GM23338 (cell line): ENCODE measurements around the gene UBASH3B. TPM values are rescaled to one million over a fixed set of nuclear protein-coding genes. Genes with fewer than 3 reads are reported as not detected.

Experiments
- ATAC-seq: fragments of 200-7000 bp; cut with Tn5 transposase; 3 replicates; pipeline ENCODE4 v1.9.1; 2020
- DNase-seq: peaks from one replicate; pipeline ENCODE4 v3.0.0-alpha.2; 2015; ENCODE audit warnings: low spot score
- H2AFZ ChIP-seq: fragments of 200-600 bp; sonication (generic); 2 replicates; pipeline ENCODE4 v1.8.0; 2016; ENCODE audit warnings: antibody characterized with exemption, mild to moderate bottlenecking, moderate library complexity
- H3F3A ChIP-seq: fragments of 200-600 bp; sonication (generic); replicated peaks from 2 replicates; pipeline ENCODE4 v1.8.0; 2017; ENCODE audit warnings: antibody characterized with exemption, mixed run types, low read depth
- H3K27ac ChIP-seq: fragments of 200-600 bp; sonication (generic); 2 replicates; pipeline ENCODE4 v1.6.1; 2016; ENCODE audit warnings: low read depth
- H3K27me3 ChIP-seq: fragments of 200-600 bp; sonication (generic); 2 replicates; pipeline ENCODE4 v1.8.0; 2016; ENCODE audit warnings: mild to moderate bottlenecking, mixed run types, moderate library complexity; ENCODE audit not compliant: insufficient read depth
- H3K36me3 ChIP-seq: fragments of 200-600 bp; sonication (generic); 2 replicates; pipeline ENCODE4 v1.8.0; 2016; ENCODE audit warnings: mild to moderate bottlenecking; ENCODE audit not compliant: insufficient read depth
- H3K4me1 ChIP-seq: fragments of 200-600 bp; sonication (generic); 2 replicates; pipeline ENCODE4 v1.8.0; 2016; ENCODE audit warnings: mild to moderate bottlenecking, moderate library complexity; ENCODE audit not compliant: insufficient read depth
- H3K4me2 ChIP-seq: fragments of 200-600 bp; sonication (generic); 2 replicates; pipeline ENCODE4 v1.7.1; 2017; ENCODE audit warnings: mixed run types
- H3K4me3 ChIP-seq: fragments of 200-600 bp; sonication (generic); 2 replicates; pipeline ENCODE4 v1.6.1; 2016; ENCODE audit warnings: mixed run types
- H3K79me2 ChIP-seq: fragments of 200-600 bp; sonication (generic); replicated peaks from 2 replicates; pipeline ENCODE4 v1.8.0; 2017; ENCODE audit warnings: mild to moderate bottlenecking; ENCODE audit not compliant: insufficient read depth
- H3K9me2 ChIP-seq: fragments of 200-600 bp; sonication (generic); 2 replicates; pipeline ENCODE4 v1.8.0; 2017; ENCODE audit not compliant: insufficient read depth
- H4K20me1 ChIP-seq: fragments of 200-600 bp; sonication (generic); replicated peaks from 2 replicates; pipeline ENCODE4 v1.8.0; 2017; ENCODE audit warnings: mild to moderate bottlenecking; ENCODE audit not compliant: insufficient read depth
- H3K27ac Mint-ChIP-seq: 2 replicates; pipeline ENCODE4 v1.8.0; 2020; ENCODE audit warnings: inconsistent platforms, mild to moderate bottlenecking, moderate library complexity, mixed read lengths
- H3K27me3 Mint-ChIP-seq: 3 replicates; pipeline ENCODE4 v1.8.0; 2022; ENCODE audit warnings: low read depth, mild to moderate bottlenecking, moderate library complexity, mixed read lengths, inconsistent platforms; ENCODE audit not compliant: insufficient read depth, poor library complexity
- H3K36me3 Mint-ChIP-seq: 3 replicates; pipeline ENCODE4 v1.8.0; 2021; ENCODE audit warnings: low read depth, mild to moderate bottlenecking, inconsistent platforms, moderate library complexity, mixed read lengths
- H3K4me1 Mint-ChIP-seq: 3 replicates; pipeline ENCODE4 v1.8.0; 2020; ENCODE audit warnings: mild to moderate bottlenecking, inconsistent platforms, mixed read lengths
- H3K4me3 Mint-ChIP-seq: 3 replicates; pipeline ENCODE4 v1.8.0; 2021; ENCODE audit warnings: moderate library complexity, mild to moderate bottlenecking, inconsistent platforms, mixed read lengths
- H3K9me3 Mint-ChIP-seq: 3 replicates; pipeline ENCODE4 v1.8.0; 2020; ENCODE audit warnings: moderate library complexity, mild to moderate bottlenecking, inconsistent platforms, mixed read lengths
- EZH2 ChIP-seq: fragments of 200-600 bp; sonication (generic); IDR thresholded peaks from one replicate; pipeline ENCODE4 v1.8.0; 2017; ENCODE audit warnings: antibody characterized with exemption, mild to moderate bottlenecking, low read depth; ENCODE audit not compliant: unreplicated experiment
- EZH2phosphoT487 ChIP-seq: fragments of 200-600 bp; sonication (generic); IDR thresholded peaks from one replicate; pipeline ENCODE4 v1.8.1; 2018; ENCODE audit warnings: antibody characterized with exemption; ENCODE audit not compliant: unreplicated experiment
- JUNB ChIP-seq: IDR thresholded peaks from one replicate; pipeline ENCODE4 v1.6.1; 2016; ENCODE audit warnings: antibody characterized with exemption; ENCODE audit not compliant: unreplicated experiment
- NANOG ChIP-seq: IDR thresholded peaks from 2 replicates; pipeline ENCODE4 v1.6.1; 2016; ENCODE audit warnings: antibody characterized with exemption, borderline replicate concordance
- POLR2AphosphoS5 ChIP-seq: IDR thresholded peaks from 2 replicates; pipeline ENCODE4 v1.6.1; 2016; ENCODE audit warnings: antibody characterized with exemption, low read depth
- STAT1 ChIP-seq: IDR thresholded peaks from one replicate; pipeline ENCODE4 v1.6.1; 2016; ENCODE audit warnings: antibody characterized with exemption; ENCODE audit not compliant: unreplicated experiment
- ZNF114 ChIP-seq: fragments of 250-450 bp; sonication (Bioruptor Pico); IDR thresholded peaks from 2 replicates; pipeline ENCODE4 v1.5.0; 2020; ENCODE audit warnings: mild to moderate bottlenecking, moderate library complexity
- polyA plus RNA-seq: library from polyadenylated mRNA; unstranded; fragments of >200 nt; fragmentation: Nextera tagmentation; extraction: Ambion mirVana; gene quantifications from 2 replicates; pipeline ENCODE4 v1.2.1, GENCODE V29; 2016
- total RNA-seq: library from RNA; depleted of rRNA; stranded (reverse); fragments of >200 nt; shearing (Covaris generic); gene quantifications from 2 replicates; pipeline ENCODE4 v1.2.3, GENCODE V29; 2014
- TF ChIP-seq, protein P1 (sequence below): IDR thresholded peaks from 2 replicates; pipeline ENCODE4 v1.6.1; 2016; ENCODE audit warnings: antibody characterized with exemption
- TF ChIP-seq, protein P2 (sequence below): fragments of 250-450 bp; sonication (Bioruptor Pico); IDR thresholded peaks from 2 replicates; pipeline ENCODE4 v1.5.0; 2020; ENCODE audit warnings: mild to moderate bottlenecking, moderate library complexity
- TF ChIP-seq, protein P3 (sequence below): IDR thresholded peaks from one replicate; pipeline ENCODE4 v1.6.1; 2018; ENCODE audit warnings: antibody characterized with exemption; ENCODE audit not compliant: unreplicated experiment

The UBASH3B gene
- total and polyA plus RNA-seq, 2 experiments from 2014 or later, result 2.1 to 12.0 TPM

DNA sequence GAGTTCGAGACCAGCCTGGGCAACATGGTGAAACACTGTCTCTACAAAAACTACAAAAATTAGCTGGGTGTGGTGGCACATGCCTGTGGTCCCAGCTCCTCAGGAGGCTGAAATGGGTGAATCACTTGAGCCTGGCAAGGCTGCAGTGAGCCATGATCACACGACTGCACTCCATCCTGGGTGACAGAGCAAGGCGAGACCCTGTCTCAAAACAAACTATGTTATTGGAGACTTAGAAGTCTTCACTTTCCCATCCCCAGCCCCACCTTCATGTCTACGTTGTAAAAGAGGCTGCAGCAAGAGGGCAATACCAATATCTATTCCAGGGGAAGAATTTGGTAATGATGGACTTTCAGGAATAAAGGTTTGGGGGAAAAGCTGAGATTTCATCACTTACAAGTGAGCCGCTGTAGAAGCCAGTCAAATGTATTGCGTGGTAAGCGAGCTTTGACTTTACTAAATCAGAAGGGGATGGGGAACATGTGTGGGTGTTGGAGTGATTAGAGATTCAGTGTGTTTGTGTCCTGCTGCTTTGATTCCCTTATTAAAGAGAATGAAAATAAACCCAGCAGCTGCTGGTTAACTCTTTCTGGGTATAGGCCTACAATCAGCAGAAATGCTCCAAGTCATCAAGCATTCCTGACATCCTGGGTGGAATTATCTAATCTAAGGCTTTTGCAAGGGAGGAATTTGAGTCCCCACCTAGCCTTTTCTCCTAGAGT, 53.7 kb downstream of the UBASH3B start:
- H3K4me2 ChIP-seq, result no peak overlapping the region
- H3K27me3 ChIP-seq, result no peaks in the 10 kb centered on the region
- H3K79me2 ChIP-seq, result no peaks in the 10 kb centered on the region
- Mint-ChIP-seq H3K27me3 (no peaks in the 10 kb centered on the region), H3K9me3 (no peaks in the 10 kb centered on the region), H3K27ac (no peak overlapping the region), H3K4me3 (no peak overlapping the region), H3K36me3 (no peaks in the 10 kb centered on the region), H3K4me1 (peaks cover 6% of the 10 kb centered on the region; the same call in 2 of the 3 replicates)
- H3F3A ChIP-seq, result no peaks in the 10 kb centered on the region
- no peak overlapping the region for H2AFZ ChIP-seq
- no peak for DNase-seq
- TF ChIP-seq NANOG, result no peak
- no peak for TF ChIP-seq STAT1
- TF ChIP-seq EZH2phosphoT487, result no peak
- TF ChIP-seq JUNB, result no peak
- TF ChIP-seq ZNF114 (CRISPR knock-in tag), result no peak
- TF ChIP-seq POLR2AphosphoS5, result no peak
- TF ChIP-seq, protein P1, sequence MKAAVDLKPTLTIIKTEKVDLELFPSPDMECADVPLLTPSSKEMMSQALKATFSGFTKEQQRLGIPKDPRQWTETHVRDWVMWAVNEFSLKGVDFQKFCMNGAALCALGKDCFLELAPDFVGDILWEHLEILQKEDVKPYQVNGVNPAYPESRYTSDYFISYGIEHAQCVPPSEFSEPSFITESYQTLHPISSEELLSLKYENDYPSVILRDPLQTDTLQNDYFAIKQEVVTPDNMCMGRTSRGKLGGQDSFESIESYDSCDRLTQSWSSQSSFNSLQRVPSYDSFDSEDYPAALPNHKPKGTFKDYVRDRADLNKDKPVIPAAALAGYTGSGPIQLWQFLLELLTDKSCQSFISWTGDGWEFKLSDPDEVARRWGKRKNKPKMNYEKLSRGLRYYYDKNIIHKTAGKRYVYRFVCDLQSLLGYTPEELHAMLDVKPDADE, result no peak
- TF ChIP-seq, protein P2, sequence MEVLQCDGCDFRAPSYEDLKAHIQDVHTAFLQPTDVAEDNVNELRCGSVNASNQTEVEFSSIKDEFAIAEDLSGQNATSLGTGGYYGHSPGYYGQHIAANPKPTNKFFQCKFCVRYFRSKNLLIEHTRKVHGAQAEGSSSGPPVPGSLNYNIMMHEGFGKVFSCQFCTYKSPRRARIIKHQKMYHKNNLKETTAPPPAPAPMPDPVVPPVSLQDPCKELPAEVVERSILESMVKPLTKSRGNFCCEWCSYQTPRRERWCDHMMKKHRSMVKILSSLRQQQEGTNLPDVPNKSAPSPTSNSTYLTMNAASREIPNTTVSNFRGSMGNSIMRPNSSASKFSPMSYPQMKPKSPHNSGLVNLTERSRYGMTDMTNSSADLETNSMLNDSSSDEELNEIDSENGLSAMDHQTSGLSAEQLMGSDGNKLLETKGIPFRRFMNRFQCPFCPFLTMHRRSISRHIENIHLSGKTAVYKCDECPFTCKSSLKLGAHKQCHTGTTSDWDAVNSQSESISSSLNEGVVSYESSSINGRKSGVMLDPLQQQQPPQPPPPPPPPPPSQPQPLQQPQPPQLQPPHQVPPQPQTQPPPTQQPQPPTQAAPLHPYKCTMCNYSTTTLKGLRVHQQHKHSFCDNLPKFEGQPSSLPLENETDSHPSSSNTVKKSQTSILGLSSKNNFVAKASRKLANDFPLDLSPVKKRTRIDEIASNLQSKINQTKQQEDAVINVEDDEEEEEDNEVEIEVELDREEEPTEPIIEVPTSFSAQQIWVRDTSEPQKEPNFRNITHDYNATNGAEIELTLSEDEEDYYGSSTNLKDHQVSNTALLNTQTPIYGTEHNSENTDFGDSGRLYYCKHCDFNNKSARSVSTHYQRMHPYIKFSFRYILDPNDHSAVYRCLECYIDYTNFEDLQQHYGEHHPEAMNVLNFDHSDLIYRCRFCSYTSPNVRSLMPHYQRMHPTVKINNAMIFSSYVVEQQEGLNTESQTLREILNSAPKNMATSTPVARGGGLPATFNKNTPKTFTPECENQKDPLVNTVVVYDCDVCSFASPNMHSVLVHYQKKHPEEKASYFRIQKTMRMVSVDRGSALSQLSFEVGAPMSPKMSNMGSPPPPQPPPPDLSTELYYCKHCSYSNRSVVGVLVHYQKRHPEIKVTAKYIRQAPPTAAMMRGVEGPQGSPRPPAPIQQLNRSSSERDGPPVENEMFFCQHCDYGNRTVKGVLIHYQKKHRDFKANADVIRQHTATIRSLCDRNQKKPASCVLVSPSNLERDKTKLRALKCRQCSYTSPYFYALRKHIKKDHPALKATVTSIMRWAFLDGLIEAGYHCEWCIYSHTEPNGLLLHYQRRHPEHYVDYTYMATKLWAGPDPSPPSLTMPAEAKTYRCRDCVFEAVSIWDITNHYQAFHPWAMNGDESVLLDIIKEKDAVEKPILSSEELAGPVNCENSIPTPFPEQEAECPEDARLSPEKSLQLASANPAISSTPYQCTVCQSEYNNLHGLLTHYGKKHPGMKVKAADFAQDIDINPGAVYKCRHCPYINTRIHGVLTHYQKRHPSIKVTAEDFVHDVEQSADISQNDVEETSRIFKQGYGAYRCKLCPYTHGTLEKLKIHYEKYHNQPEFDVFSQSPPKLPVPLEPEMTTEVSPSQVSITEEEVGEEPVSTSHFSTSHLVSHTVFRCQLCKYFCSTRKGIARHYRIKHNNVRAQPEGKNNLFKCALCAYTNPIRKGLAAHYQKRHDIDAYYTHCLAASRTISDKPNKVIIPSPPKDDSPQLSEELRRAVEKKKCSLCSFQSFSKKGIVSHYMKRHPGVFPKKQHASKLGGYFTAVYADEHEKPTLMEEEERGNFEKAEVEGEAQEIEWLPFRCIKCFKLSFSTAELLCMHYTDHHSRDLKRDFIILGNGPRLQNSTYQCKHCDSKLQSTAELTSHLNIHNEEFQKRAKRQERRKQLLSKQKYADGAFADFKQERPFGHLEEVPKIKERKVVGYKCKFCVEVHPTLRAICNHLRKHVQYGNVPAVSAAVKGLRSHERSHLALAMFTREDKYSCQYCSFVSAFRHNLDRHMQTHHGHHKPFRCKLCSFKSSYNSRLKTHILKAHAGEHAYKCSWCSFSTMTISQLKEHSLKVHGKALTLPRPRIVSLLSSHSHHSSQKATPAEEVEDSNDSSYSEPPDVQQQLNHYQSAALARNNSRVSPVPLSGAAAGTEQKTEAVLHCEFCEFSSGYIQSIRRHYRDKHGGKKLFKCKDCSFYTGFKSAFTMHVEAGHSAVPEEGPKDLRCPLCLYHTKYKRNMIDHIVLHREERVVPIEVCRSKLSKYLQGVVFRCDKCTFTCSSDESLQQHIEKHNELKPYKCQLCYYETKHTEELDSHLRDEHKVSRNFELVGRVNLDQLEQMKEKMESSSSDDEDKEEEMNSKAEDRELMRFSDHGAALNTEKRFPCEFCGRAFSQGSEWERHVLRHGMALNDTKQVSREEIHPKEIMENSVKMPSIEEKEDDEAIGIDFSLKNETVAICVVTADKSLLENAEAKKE (CRISPR knock-in tag), result no peak
- TF ChIP-seq EZH2, result no peak
- TF ChIP-seq, protein P3, sequence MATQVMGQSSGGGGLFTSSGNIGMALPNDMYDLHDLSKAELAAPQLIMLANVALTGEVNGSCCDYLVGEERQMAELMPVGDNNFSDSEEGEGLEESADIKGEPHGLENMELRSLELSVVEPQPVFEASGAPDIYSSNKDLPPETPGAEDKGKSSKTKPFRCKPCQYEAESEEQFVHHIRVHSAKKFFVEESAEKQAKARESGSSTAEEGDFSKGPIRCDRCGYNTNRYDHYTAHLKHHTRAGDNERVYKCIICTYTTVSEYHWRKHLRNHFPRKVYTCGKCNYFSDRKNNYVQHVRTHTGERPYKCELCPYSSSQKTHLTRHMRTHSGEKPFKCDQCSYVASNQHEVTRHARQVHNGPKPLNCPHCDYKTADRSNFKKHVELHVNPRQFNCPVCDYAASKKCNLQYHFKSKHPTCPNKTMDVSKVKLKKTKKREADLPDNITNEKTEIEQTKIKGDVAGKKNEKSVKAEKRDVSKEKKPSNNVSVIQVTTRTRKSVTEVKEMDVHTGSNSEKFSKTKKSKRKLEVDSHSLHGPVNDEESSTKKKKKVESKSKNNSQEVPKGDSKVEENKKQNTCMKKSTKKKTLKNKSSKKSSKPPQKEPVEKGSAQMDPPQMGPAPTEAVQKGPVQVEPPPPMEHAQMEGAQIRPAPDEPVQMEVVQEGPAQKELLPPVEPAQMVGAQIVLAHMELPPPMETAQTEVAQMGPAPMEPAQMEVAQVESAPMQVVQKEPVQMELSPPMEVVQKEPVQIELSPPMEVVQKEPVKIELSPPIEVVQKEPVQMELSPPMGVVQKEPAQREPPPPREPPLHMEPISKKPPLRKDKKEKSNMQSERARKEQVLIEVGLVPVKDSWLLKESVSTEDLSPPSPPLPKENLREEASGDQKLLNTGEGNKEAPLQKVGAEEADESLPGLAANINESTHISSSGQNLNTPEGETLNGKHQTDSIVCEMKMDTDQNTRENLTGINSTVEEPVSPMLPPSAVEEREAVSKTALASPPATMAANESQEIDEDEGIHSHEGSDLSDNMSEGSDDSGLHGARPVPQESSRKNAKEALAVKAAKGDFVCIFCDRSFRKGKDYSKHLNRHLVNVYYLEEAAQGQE, result no peak
- no peak for ATAC-seq
- no peaks in the 10 kb centered on the region for H4K20me1 ChIP-seq
- no peak overlapping the region for H3K4me3 ChIP-seq
- H3K9me2 ChIP-seq, result no peaks in the 10 kb centered on the region
- H3K27ac ChIP-seq, result no peak overlapping the region
- H3K4me1 ChIP-seq, result no peaks in the 10 kb centered on the region
- H3K36me3 ChIP-seq, result no peaks in the 10 kb centered on the region
